Fibroblast of lung (primary cell): ENCODE results near the gene ARX. TPM values are rescaled to one million over a fixed set of nuclear protein-coding genes. Genes with fewer than 3 reads are reported as not detected.

ENCODE experiments used
- DNase-seq, 2 donors: peaks; one replicate each; pipeline versions ENCODE4 v3.0.0 to v3.0.0-alpha.2; 2010; ENCODE audit warnings: low read depth in 2 of 2
- H2AFZ ChIP-seq: 2 replicates; pipeline ENCODE4 v1.5.1; 2012; ENCODE audit warnings: low read length, control low read depth, inconsistent platforms
- H3K27ac ChIP-seq: 2 replicates; pipeline ENCODE4 v1.5.1; 2011; ENCODE audit warnings: low read length, control low read depth; ENCODE audit not compliant: insufficient read depth
- H3K27me3 ChIP-seq: 2 replicates; pipeline ENCODE4 v1.5.1; 2011; ENCODE audit warnings: mild to moderate bottlenecking, low read length; ENCODE audit not compliant: control insufficient read depth, insufficient read depth
- H3K36me3 ChIP-seq: 2 replicates; pipeline ENCODE4 v1.5.1; 2011; ENCODE audit warnings: low read length; ENCODE audit not compliant: control insufficient read depth, insufficient read depth
- H3K4me1 ChIP-seq: 2 replicates; pipeline ENCODE4 v1.5.1; 2011; ENCODE audit warnings: low read length; ENCODE audit not compliant: control insufficient read depth, insufficient read depth; ENCODE audit errors: extremely low read depth
- H3K4me2 ChIP-seq: 2 replicates; pipeline ENCODE4 v1.5.1; 2011; ENCODE audit warnings: low read length, control low read depth; ENCODE audit not compliant: insufficient read depth; ENCODE audit errors: extremely low read depth
- H3K4me3 ChIP-seq, 4 experiments: fragments of 200-600 bp in 1 of 4; sonication (generic) in 1 of 4; replicated peaks in 1 of 4; 2 replicates each; pipeline ENCODE4 v1.5.1; 2011 to 2016; ENCODE audit warnings: low read length in 4 of 4, low read depth in 3 of 4, mild to moderate bottlenecking in 3 of 4, control low read depth in 2 of 4, inconsistent platforms in 1 of 4, mixed read lengths in 1 of 4; ENCODE audit not compliant: insufficient read depth in 1 of 4; ENCODE audit errors: control extremely low read depth in 1 of 4
- H3K79me2 ChIP-seq: 2 replicates; pipeline ENCODE4 v1.5.1; 2012; ENCODE audit warnings: mild to moderate bottlenecking, low read length, inconsistent platforms; ENCODE audit not compliant: control insufficient read depth, insufficient read depth
- H3K9ac ChIP-seq: 2 replicates; pipeline ENCODE4 v1.5.1; 2011; ENCODE audit warnings: mild to moderate bottlenecking, low read length, control low read depth; ENCODE audit not compliant: insufficient read depth
- H3K9me3 ChIP-seq: 2 replicates; pipeline ENCODE4 v1.5.1; 2012; ENCODE audit warnings: low read depth, low read length; ENCODE audit not compliant: control insufficient read depth, insufficient read depth
- H4K20me1 ChIP-seq: 2 replicates; pipeline ENCODE4 v1.5.1; 2011; ENCODE audit warnings: low read length; ENCODE audit not compliant: control insufficient read depth, insufficient read depth; ENCODE audit errors: extremely low read depth
- EZH2 ChIP-seq: IDR thresholded peaks from 2 replicates; pipeline ENCODE4 v1.5.1; 2012; ENCODE audit warnings: low read length, control low read depth, mild to moderate bottlenecking; ENCODE audit errors: missing control alignments
- polyA plus RNA-seq, 2 donors: library from polyadenylated mRNA; depleted of rRNA in 1 of 2; stranded (reverse) in 1 of 2; unstranded in 1 of 2; fragments of >200 nt; gene quantifications; 2 replicates each; pipeline ENCODE4 v1.2.1, GENCODE V29; 2011 to 2012; ENCODE audit warnings: missing spikeins in 1 of 2
- total RNA-seq: library from RNA; depleted of rRNA; stranded (reverse); fragments of >200 nt; gene quantifications from 2 replicates; pipeline ENCODE4 v1.2.1, GENCODE V29; 2014
- TF ChIP-seq, protein P1 (sequence below), 2 donors: IDR thresholded peaks in 1 of 2; conservative IDR thresholded peaks in 1 of 2; 1 replicate in 1 of 2; 2 replicates in 1 of 2; pipeline ENCODE4 v1.5.1; 2011 to 2012; ENCODE audit warnings: low read length in 2 of 2, control low read depth in 1 of 2, inconsistent platforms in 1 of 2, low read depth in 1 of 2, mild to moderate bottlenecking in 1 of 2

Gene ARX
- total and polyA plus RNA-seq, 2 donors (not counting 1 experiment from before 2014, with no cell fraction given), result not detected

- no peaks in the 10 kb centered on the region for H3K27me3 ChIP-seq
- no peak overlapping the region for H3K27ac ChIP-seq
- no peak for DNase-seq
Measured at GRCh38 chrX:25049971-25050370, 34.2 kb upstream of the ARX start.

GRCh38 chrX:25049357-25049756 is 33.6 kb upstream of the ARX start:
- no peaks in the 10 kb centered on the region for H3K79me2 ChIP-seq
- H4K20me1 ChIP-seq, result no peaks in the 10 kb centered on the region
- H3K4me1 ChIP-seq, result no peaks in the 10 kb centered on the region
- H3K4me3 ChIP-seq, result no peak overlapping the region
- TF ChIP-seq, protein P1, sequence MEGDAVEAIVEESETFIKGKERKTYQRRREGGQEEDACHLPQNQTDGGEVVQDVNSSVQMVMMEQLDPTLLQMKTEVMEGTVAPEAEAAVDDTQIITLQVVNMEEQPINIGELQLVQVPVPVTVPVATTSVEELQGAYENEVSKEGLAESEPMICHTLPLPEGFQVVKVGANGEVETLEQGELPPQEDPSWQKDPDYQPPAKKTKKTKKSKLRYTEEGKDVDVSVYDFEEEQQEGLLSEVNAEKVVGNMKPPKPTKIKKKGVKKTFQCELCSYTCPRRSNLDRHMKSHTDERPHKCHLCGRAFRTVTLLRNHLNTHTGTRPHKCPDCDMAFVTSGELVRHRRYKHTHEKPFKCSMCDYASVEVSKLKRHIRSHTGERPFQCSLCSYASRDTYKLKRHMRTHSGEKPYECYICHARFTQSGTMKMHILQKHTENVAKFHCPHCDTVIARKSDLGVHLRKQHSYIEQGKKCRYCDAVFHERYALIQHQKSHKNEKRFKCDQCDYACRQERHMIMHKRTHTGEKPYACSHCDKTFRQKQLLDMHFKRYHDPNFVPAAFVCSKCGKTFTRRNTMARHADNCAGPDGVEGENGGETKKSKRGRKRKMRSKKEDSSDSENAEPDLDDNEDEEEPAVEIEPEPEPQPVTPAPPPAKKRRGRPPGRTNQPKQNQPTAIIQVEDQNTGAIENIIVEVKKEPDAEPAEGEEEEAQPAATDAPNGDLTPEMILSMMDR (conservative IDR thresholded peaks at IDR 0.05 in 1 of 2, IDR thresholded peaks at IDR 0.05 in 1 of 2; ENCODE audit: low read depth in 1 of 2, low read length in 2 of 2), result no peak
- no peak overlapping the region for H3K27ac ChIP-seq
- H3K9me3 ChIP-seq, result no peaks in the 10 kb centered on the region
- H3K4me2 ChIP-seq, result no peak overlapping the region
- no peak overlapping the region for H2AFZ ChIP-seq
- H3K27me3 ChIP-seq, result no peaks in the 10 kb centered on the region
- DNase-seq, result peak; percentile 20 to 24
- H3K36me3 ChIP-seq, result no peaks in the 10 kb centered on the region
- H3K9ac ChIP-seq, result no peak overlapping the region

More at GRCh38 chrX:25049971-25050370, 34.2 kb upstream of the ARX start:
- no peaks in the 10 kb centered on the region for H3K79me2 ChIP-seq
- H2AFZ ChIP-seq, result no peak overlapping the region
- TF ChIP-seq, protein P1 (conservative IDR thresholded peaks at IDR 0.05 in 1 of 2, IDR thresholded peaks at IDR 0.05 in 1 of 2; ENCODE audit: low read depth in 1 of 2, low read length in 2 of 2), result no peak
- TF ChIP-seq EZH2, result no peak
- no peaks in the 10 kb centered on the region for H3K9me3 ChIP-seq
- H3K4me1 ChIP-seq, result no peaks in the 10 kb centered on the region
- no peak overlapping the region for H3K4me2 ChIP-seq
- H3K36me3 ChIP-seq, result no peaks in the 10 kb centered on the region
- H3K4me3 ChIP-seq, result no peak overlapping the region
- no peaks in the 10 kb centered on the region for H4K20me1 ChIP-seq
- H3K9ac ChIP-seq, result no peak overlapping the region

GRCh38 chrX:25048178-25048577 is 32.4 kb upstream of the ARX start:
- Histone ChIP-seq H2AFZ (no peak overlapping the region), H4K20me1 (no peaks in the 10 kb centered on the region), H3K27ac (no peak overlapping the region), H3K36me3 (no peaks in the 10 kb centered on the region), H3K27me3 (no peaks in the 10 kb centered on the region), H3K9ac (no peak overlapping the region), H3K9me3 (no peaks in the 10 kb centered on the region), H3K79me2 (no peaks in the 10 kb centered on the region), H3K4me3 (no peak overlapping the region), H3K4me2 (no peak overlapping the region), H3K4me1 (no peaks in the 10 kb centered on the region)
- TF ChIP-seq, protein P1 (conservative IDR thresholded peaks at IDR 0.05 in 1 of 2, IDR thresholded peaks at IDR 0.05 in 1 of 2; ENCODE audit: low read depth in 1 of 2, low read length in 2 of 2), result no peak
- TF ChIP-seq EZH2, result no peak
- no peak for DNase-seq
